WTC11 (cell line): ENCODE data around the gene KDM4C. TPM values are rescaled to one million over a fixed set of nuclear protein-coding genes. Genes with fewer than 3 reads are reported as not detected.

Experiments
- ATAC-seq: fragments of 200-7000 bp; cut with Tn5 transposase; 2 replicates; pipeline ENCODE4 v1.10.0; 2021; ENCODE audit warnings: mild to moderate bottlenecking, moderate library complexity
- CTCF ChIA-PET: fragments of 300-600 bp; sonication (Branson Sonifier 250); formaldehyde crosslinking; loops from one replicate; lab custom pipeline; 2021; ENCODE audit warnings: antibody characterized with exemption; lab: Charles Lee
- POLR2A ChIA-PET: fragments of 350-600 bp; sonication (Branson Sonifier 250); formaldehyde crosslinking; loops from one replicate; lab custom pipeline; 2021; ENCODE audit warnings: antibody characterized with exemption; lab: Charles Lee
- DNase-seq: peaks from one replicate; pipeline ENCODE4 v3.0.0; 2021; ENCODE audit warnings: low spot score
- H3K27ac Mint-ChIP-seq: 2 replicates; pipeline ENCODE4 v1.8.0; 2021; ENCODE audit warnings: mixed read lengths
- H3K27me3 Mint-ChIP-seq: 2 replicates; pipeline ENCODE4 v1.8.0; 2021; ENCODE audit warnings: low read depth, mild to moderate bottlenecking, moderate library complexity, mixed read lengths
- H3K36me3 Mint-ChIP-seq: 2 replicates; pipeline ENCODE4 v1.8.0; 2021; ENCODE audit warnings: mixed read lengths
- H3K4me1 Mint-ChIP-seq: 2 replicates; pipeline ENCODE4 v1.8.0; 2022; ENCODE audit warnings: mixed read lengths
- H3K4me3 Mint-ChIP-seq: 2 replicates; pipeline ENCODE4 v1.8.0; 2021; ENCODE audit warnings: mild to moderate bottlenecking, moderate library complexity, mixed read lengths
- H3K9me3 Mint-ChIP-seq: 2 replicates; pipeline ENCODE4 v1.8.0; 2021; ENCODE audit warnings: mixed read lengths
- AFF4 ChIP-seq: sonication (generic); formaldehyde crosslinking; IDR thresholded peaks from 2 replicates; pipeline ENCODE4 v1.8.1; 2023; ENCODE audit warnings: mild to moderate bottlenecking, missing genetic modification reagents, borderline replicate concordance
- HMGA2 ChIP-seq: fragments of 250-450 bp; sonication (Bioruptor Pico); IDR thresholded peaks from 2 replicates; pipeline ENCODE4 v1.4.0; 2021; ENCODE audit warnings: mild to moderate bottlenecking, moderate library complexity
- HMGXB4 ChIP-seq: sonication (generic); formaldehyde crosslinking; IDR thresholded peaks from 2 replicates; pipeline ENCODE4 v1.8.1; 2023; ENCODE audit warnings: mild to moderate bottlenecking, moderate library complexity, missing genetic modification reagents
- IRF1 ChIP-seq: sonication (generic); formaldehyde crosslinking; IDR thresholded peaks from 2 replicates; pipeline ENCODE4 v1.8.0; 2023; ENCODE audit warnings: missing genetic modification reagents
- NR1H2 ChIP-seq: sonication (generic); formaldehyde crosslinking; IDR thresholded peaks from 2 replicates; pipeline ENCODE4 v1.9.0; 2021; ENCODE audit warnings: mild to moderate bottlenecking, moderate library complexity, missing genetic modification reagents
- SOX15 ChIP-seq: fragments of 250-450 bp; sonication (Bioruptor Pico); IDR thresholded peaks from 2 replicates; pipeline ENCODE4 v1.9.0; 2021; ENCODE audit warnings: mild to moderate bottlenecking
- STAT6 ChIP-seq: sonication (generic); formaldehyde crosslinking; conservative IDR thresholded peaks from 2 replicates; pipeline ENCODE4 v1.8.1; 2023; ENCODE audit warnings: mild to moderate bottlenecking, low read depth, missing genetic modification reagents, moderate library complexity
- ZNF281 ChIP-seq: sonication (generic); formaldehyde crosslinking; IDR thresholded peaks from 2 replicates; pipeline ENCODE4 v1.8.0; 2023; ENCODE audit warnings: mild to moderate bottlenecking, missing genetic modification reagents
- ZNF671 ChIP-seq: fragments of 250-450 bp; sonication (Bioruptor Pico); IDR thresholded peaks from 2 replicates; pipeline ENCODE4 v1.8.0; 2021; ENCODE audit warnings: mild to moderate bottlenecking
- ZSCAN18 ChIP-seq: fragments of 250-450 bp; sonication (Bioruptor Pico); IDR thresholded peaks from 2 replicates; pipeline ENCODE4 v2.1.2; 2022; ENCODE audit warnings: mild to moderate bottlenecking, moderate library complexity
- total RNA-seq: library from RNA; stranded (reverse); gene quantifications from 3 replicates; pipeline ENCODE4 v1.2.3, GENCODE V29; 2021

KDM4C gene
- total RNA-seq, 1 experiment from 2014 or later, result 29.2 TPM

- TF ChIP-seq STAT6 (CRISPR knock-in tag), result no peak
- TF ChIP-seq HMGXB4 (CRISPR knock-in tag), result no peak
- TF ChIP-seq ZNF671 (CRISPR knock-in tag), result no peak
- TF ChIP-seq HMGA2 (CRISPR knock-in tag), result no peak
- TF ChIP-seq ZSCAN18 (CRISPR knock-in tag), result no peak
- TF ChIP-seq IRF1 (CRISPR knock-in tag), result no peak
- no peak for TF ChIP-seq ZNF281
- TF ChIP-seq NR1H2 (CRISPR knock-in tag), result no peak
Measured at GRCh38 chr9:6887051-6887450, 129.3 kb downstream of the KDM4C start (continued).

- TF ChIP-seq SOX15 (CRISPR knock-in tag) (no peak), AFF4 (CRISPR knock-in tag) (no peak)
- Mint-ChIP-seq H3K9me3 (no peaks in the 10 kb centered on the region), H3K27me3 (no peaks in the 10 kb centered on the region), H3K27ac (no peak overlapping the region), H3K36me3 (peaks cover 3% of the 10 kb centered on the region; the same call in 1 of the 2 replicates), H3K4me1 (peaks cover 3% of the 10 kb centered on the region), H3K4me3 (no peak overlapping the region)
- DNase-seq, result no peak
- CTCF ChIA-PET, result interaction anchor here (2.1 kb wide), 1 partner anchor 62 kb away, joined by 5 read pairs; no protein-coding TSS in a partner anchor
- no peak for ATAC-seq
- POLR2A ChIA-PET, result no interaction called here
Measured at GRCh38 chr9:6889868-6890267, 132.1 kb downstream of the KDM4C start.
